GM18858 (cell line): Measurements from ENCODE around the gene DISC1.

Experiments used
- ATAC-seq: cut with Tn5 transposase; IDR thresholded peaks from one replicate; pipeline ENCODE4 v1.9.1; 2021; ENCODE audit not compliant: unreplicated experiment

DISC1 gene

DNA sequence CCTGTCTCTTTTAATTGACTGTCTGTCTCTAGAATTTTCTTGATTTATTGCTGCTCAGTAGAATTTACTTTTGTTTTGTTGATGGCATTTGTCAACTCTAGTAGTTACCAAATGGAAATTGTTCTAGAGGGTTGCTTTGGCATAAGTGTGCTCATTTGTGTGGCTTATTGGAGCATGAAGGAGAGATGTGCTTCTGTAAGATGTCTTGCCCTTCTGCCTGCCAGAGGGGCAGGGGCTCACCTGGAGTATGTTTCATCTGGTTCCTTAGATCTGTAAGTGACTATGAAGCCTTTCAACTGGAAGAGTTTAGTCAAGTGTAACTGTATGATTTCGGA lies 345.5 kb downstream of the DISC1 start:
- ATAC-seq = no peak

DNA sequence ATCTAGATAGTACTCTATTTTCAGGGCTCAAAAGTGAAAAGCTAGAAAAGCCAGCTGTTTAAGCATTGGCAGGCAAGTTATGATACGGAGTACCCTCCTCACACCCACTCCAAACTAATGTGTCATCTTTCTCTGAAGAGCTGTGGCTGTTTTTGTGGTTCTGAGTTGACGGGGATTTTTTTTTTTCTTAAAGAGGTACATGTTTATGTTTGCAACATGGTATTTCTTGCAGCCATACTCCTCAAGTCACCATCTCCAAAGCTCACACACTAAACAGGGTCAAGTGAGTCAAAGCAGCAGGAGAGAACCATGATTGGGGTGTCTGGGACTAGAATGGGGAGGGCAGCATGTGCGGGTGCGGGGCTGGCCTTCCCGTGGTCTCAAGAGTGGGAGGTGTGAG lies 347.2 kb downstream of the DISC1 start:
- no peak for ATAC-seq

DNA sequence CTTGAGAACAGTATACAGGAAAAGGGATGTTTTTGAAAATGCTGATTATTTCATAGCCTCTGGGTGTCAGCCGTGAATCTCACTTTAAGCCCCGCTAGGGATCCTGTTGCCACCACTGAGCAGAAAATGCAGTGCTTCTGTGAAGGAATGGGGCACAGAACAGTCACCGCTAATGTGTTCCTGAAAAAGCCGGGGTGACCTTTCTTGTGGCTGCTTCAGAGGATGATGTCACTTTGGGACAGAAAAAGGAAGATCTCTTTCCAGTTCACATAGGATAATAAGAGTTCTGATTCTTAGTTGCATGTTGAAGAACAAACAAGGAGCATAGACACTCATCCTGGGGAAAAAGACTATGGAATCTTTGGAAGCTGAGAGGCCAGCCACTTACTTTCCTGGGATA lies 349.6 kb downstream of the DISC1 start:
- no peak for ATAC-seq

DNA sequence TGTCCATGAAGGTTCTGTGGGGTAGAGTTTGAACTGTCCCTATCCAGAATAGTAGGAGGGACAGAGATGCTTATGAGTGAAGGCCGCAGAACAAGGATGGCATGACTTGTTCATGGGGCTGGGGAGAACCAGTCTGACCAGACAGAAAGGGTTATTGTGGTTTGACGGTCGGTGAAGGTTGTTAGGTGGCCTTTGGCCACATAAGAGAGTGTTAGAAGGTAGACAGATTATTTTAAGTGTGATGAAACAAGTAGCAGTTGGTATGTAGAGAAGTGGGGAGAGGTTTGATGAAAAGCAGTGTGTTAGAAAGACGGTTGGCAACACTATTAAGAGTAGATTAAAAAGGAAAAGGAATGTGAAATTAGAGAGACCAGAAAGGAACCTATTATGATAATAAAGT lies 355.1 kb downstream of the DISC1 start:
- no peak for ATAC-seq

DNA sequence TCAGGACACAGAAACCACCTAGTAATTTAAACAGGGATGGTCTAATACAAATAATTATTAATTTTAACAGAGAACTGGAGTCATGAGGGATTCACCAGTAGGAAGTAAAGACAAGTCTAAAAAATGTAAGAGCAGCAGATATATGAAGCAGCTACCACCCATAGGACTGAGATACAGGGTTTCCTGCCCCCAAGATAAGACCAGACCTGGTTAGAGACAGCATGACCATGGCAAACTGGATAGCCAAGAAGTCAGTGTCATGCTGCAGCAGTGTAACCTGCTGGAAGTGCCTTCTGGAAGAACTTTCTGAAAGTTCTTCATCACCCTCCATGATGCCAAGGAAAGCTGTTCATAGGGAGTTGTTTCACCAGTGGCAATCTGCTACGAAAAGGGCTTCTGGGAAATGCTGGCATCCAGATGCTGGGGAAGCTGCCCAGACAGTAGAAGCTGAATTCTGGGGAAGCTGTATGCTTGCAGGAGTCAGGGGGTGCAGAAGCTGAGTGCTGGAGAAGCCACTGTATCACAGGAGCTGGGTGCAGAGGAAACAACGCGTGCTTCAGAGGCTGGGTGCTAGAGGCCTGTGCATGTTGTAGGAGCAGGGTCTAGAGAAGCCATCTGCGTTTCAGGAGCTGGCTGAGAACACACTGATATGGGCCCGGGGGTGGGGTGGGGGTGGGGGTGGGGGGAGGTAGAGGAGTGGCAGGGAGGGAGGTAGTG lies 356.4 kb downstream of the DISC1 start:
- ATAC-seq = no peak

DNA sequence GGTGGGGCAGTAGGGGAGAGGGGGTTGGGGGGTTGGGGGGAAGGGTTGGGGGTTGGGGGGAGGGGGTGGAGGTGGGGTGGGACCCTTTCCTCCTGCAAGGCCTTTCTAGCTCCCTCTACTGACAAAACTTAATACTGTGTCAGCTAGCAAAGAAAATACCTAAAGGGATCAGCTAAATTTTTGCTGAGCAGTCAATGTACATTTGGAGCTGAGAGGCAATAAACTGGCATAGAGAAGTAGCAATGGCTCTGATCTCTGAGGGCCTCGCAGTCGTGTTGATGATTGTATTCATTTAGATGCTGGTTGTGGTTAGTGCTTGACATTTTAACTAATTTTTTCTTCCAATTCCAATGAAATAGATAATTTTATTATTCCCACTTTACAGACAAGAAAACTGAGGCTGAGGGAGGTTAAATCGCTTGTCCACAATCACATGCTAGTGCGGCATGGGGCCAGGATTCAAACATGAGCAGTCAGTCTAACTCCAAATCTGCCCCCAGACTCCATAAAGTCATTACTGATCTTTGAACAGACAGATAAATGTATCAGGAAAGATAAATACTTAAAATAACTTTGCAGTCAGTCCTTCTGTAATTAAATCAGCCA lies 357.1 kb downstream of the DISC1 start:
- no peak for ATAC-seq

DNA sequence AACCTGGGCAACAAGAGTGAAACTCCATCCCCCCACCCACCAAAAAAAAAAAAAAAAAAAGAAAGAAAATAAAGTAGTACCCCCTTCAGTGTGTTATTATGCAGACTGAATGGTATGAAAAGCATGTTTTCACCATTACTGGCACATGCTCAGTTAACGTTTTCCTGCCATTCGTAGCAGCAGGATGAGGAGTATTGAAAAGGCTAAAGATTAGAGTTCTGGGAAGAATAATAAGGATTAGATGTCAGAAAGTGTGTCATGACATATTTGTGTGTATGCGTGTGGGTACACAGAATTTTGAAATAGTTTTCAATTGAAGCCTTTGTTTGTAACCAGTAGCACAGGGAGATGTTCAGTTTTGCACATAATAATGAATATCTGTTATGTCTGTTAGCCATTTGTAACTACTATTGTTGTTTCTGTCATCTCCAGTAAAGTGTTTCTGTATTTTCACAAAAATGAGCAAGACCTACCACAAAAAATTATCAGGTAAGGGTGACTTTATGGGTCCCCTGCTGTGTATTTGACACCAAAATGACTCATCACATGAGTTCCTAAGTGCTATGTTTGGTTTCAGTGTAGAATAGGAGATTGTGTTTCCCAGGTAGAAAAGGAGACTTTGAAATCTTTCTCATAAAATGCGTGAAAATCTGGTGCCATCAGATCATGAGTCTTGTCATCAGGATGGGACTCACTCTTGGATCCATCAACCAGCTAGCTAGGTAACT lies 358.9 kb downstream of the DISC1 start:
- no peak for ATAC-seq

DNA sequence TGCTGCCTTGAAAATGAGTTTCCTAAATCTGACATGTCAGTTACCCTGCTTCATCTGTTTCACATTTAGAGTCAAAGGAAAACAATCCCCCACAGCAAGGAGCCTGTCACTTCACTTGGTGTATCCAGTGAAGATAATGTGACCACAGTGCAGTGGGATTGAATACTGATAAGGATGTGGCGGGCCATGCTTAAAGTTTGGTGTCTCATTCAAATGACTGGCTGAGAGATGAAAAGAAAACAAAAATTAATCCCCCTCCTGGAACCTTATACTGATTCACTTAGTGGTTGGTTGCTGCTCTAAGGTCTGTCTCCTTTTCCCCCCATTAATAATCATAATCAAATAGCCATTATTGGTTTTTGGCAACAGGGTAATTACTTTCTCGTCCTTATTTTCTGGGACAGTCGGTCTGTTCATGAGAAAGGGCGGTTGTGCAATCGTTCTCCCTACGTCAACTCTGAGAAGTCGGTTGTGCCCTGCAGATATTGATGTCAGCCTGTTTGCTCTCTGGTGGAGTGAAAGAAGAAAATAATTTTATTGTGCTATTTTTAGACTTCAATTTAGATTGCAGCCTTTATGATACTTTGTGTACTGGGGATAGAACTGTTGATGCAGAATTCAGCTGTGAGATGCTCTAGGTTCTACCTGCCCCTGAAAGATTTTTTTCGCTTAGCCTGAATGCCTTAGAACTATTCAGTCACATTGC lies 360.2 kb downstream of the DISC1 start:
- ATAC-seq = no peak

DNA sequence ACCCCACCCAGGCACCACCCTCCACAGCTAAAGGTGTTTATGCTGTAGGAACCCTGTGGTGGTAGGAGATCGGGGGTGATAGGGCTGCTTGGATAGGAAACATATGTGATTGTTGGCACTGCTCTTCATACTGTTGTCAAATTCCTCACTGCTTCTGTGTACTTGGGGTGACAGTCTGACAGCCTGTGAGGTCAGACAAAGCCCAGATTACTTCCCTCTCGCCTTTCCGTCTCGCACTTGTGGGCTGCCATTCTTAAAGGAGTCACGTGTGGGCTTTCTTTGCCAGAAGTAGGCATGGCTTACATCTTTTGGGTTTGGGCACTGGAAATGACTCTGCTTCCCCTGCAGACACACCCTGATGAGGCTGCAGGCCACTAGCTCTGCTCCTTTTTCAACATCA lies 363.8 kb downstream of the DISC1 start:
- ATAC-seq = no peak

DNA sequence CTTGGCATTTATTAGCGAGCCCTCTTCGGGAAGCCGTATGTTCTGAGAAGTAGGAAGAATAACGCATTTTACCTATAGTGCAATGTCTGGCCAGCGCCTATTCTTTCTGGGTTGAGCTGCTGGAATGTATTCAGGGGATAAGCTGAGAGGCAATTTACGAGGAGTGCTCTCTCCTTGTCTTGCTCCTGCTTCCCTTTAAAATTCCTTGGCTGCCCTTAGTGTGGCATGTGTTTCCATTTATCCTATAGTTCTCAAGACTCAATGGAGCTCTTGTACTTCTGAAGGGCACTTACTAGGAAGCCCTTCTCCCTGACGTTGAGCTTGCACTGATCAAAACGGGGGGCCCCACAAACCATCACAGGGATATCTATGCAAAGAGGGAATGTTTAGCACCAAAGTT lies 364.6 kb downstream of the DISC1 start:
- ATAC-seq = no peak

DNA sequence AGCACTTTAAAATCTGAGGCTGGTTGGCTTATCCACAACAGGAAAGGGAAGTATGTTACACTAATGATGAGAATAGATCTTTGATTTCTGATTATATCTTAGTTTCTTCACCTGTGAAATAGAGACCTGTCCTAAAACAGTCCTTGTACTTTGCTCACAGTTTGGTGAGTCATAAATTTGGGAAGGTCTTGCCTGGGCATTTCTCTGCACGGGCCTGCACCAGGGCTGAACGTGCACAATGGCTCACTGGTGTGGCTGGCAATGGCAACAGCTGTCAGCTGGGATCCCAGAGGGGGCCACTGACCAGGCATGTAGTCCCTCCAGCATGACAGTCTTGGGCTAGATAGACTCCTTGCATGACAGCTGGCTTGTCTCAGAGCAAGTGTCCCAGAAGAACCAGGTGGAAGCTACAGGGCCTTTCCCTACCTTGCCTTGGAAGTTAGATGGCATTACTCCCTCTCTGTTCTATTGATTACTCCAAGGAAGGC lies 367.4 kb downstream of the DISC1 start:
- no peak for ATAC-seq

DNA sequence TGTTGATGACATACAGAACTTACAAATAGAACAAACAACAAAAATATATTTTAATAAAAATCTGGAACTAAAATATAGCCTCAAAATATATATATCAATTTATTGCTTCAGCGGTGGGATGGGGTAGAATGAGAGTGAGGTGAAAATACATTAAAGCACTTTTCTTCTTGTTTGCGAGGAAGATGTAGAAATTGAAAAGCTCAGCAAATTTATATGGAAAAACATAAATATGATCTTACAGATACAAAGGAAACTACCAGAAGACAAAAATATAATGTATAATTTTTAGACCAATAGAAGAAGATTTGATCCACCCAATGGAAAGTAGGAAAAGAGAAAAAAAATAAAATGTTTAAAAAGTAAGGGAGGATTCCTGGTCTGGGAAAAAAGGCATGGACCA lies 372.2 kb downstream of the DISC1 start:
- ATAC-seq = no peak

DNA sequence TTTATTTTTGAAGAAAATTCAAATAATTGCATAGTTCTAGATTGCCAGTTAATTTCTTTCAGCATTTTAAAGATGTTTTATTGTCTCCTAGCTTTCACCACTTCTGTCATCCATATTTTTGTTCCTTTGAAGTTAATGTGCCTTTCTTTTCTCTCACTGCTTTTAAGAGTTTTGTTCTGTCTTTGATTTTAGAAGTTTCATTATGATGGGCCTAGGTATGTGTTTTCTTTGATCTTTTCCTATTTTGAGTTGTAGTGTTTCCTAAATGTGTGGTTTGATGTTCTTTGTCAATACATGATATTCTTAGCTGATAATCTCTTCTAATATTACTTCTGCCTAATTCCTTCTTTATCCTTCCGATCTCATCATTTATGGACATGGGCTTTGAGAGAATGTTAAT lies 378.7 kb downstream of the DISC1 start:
- no peak for ATAC-seq

DNA sequence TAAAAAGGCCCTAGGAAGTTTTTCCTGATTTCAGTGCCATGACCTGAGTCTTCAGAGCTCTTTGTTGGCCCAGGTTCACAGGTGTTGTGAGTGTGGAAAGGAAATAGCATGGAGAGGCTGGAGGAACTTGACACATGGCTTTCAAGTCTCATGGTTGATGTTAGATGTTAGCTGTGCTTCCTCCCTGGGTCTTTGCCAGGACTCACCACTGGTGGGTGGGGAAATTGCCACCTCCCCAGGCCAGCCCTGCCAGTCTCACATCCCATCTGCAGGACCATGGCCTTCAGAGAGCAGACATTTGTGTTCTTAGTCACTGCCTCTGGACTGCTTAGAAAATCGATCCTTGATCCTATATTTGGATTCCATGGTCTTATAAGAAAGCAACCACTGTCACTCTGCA lies 383.2 kb downstream of the DISC1 start:
- no peak for ATAC-seq

DNA sequence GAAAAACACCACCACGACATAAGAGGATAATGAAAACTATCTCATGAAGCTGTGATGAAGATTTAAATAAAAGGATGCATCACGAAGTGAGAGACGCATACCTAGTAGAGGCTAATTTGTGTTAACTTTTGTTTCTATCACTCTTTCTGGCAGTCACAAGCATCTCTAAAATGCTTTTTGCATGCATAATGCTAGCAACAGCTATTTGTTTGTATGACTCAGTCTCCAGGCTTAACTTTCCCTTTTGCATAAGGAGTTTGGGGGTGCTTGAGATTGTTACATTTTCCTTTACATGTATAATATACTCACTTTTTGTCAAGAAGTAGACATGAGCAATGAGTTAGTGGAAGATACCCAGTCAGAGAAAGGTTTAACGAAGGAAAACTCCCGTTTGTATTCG lies 385.4 kb downstream of the DISC1 start:
- ATAC-seq = no peak

DNA sequence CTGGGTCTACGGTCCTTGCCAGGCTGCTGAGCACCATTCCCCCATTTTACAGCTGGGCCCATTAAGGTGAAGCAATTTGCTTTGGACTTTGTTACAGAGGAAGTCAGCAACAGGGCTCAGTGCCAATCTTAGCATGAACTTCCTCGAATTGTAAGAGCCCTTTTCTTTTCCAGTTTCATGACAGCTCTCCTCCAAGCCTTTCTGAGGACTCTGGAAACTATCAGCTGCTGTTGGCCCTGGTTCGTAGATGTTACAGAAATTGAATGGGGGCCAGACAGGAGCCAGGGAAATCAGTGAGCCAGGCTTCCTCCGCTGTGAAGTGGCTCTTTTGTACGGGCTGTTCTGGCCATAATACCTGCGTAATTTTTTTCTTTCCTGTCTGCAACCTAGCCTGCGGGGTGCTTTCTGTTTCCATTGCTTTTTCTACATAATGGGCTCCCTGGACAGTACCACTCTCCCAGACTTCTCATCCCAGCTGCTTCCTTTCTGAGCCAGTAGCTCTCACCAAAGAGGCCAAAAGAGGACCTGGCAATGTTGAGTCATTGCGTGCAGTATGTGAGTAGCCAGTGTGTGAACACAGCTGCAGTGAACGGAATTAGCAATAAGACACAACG lies 386.3 kb downstream of the DISC1 start:
- no peak for ATAC-seq

DNA sequence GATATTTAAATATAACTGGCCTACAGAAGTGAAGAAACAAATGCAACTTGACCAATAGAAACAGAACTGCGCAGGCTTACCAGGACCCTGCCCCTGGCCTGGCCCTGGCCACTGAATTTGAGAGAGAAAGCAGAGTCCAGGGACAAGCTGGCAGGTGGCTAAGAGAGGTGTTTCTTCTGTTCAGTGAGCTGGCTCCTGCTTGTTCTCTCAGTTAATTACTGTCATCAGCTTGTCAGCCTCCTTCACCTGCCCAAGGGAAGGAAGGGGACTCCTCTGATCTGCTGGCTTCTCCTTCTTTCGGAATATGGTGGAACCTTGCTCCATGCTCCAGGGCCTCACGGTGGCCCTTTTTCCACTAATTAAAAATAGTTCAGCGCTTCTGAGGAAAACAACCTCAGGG lies 388.4 kb downstream of the DISC1 start:
- no peak for ATAC-seq

DNA sequence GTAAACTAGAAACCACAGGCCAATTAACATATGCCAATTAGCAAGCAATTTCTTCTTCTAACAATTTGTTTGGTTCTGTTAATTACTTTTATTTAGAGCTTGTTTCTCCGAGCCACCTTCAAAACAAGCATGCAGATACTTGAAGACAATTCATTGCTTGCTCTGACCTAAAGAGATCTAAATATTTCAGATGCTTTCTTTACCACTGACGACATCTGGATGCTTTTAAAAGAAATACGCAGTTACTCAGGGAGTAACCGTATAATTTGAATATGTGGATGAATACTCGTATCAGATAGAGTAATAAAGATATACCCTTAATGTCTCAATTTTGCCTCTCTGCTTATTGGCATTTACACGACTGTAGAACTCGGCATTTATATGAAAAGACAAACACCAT lies 390.0 kb downstream of the DISC1 start:
- ATAC-seq = no peak

DNA sequence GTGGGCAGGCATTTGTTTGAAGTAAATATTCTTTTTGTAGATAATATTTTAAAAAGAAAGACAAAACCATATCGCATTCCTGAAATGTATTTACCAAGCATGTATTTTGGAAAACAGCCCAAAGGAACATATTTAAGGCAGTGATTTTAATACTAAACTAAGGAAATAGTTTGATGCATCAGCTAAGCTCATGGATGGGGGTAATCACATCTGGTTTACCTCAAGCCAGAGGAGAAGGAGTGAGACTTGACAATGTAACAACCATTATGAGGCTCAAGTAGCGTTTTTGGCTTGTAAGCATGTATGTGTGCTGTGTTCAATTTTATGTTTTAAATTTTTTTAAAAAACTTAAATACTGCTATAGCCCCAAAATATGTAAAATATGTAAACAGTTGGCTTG lies 390.5 kb downstream of the DISC1 start:
- ATAC-seq = no peak

DNA sequence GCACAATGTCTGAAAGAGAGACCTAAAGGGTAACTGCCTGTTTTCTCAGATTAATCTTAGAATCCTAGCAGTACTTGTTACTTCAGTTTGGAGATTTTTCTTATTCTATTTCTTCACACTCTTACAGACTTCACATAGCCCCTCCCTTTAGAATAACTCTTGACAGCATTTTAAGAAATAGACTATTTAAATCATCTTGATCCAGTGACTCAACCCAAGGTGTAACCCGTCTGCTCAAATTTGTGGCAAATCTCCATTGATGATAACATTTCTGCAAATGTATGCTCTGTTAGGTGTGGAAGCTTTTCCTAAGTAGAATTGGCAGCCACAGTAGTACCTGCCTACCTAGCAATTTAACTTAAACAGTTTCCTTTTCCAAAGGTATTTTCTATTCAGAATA lies 391.2 kb downstream of the DISC1 start:
- no peak for ATAC-seq

DNA sequence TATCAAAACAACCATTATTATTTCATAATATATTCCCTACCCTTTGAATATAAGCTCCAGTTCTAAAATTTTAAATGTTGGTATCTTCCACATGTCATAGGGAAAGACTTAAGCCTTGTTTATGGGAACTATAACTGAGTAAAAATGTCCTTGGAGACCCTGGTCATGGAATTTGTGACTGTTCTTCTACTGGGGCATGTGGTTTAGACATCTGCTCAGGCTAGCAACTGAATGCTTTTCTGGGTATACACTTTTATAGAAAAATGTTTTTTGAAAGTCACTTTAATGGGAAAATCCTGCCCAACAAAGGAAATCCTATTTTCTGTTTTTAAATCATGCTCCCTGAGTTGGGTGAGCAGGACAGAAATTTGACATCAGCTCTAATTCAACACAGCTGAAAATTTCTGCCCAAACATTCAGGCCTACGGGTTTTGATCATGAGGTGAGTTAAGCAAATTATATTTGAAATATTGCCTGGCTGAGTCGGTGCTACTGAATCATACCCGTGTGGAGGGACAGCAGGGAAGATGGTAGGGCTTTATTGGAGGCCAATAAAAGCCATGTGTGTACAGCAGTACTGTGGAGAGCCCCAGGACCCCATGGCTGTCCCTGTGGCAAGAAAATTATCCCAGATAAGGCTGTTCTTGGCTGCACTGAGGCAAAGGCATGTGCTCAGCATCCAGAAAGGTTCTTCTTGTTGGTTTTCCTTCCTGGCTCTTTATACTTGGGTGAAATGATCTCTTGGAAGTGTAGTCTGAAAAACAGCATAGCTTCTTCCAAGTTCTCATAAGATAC lies 391.8 kb downstream of the DISC1 start:
- no peak for ATAC-seq
